ENCODE measurements around the gene TEAD3.

Gene TEAD3

GRCh38 chr6:35512740-35513139 lies 15.9 kb upstream of the TEAD3 start, which contains the start of gene TULP1:
Gene TULP1, minus strand, starts transcription at chr6:35512896. Its CDS starts 38 bp downstream, at chr6:35512858.
- DNase-seq (ENCODE audit: low read depth) = no peak

- DNase-seq (ENCODE audit: low read depth) = no peak
Measured at GRCh38 chr6:35512006-35512405, 15.1 kb upstream of the TEAD3 start.

GRCh38 chr6:35511562-35511941 lies 14.7 kb upstream of the TEAD3 start:
- DNase-seq (ENCODE audit: low read depth) = no peak

GRCh38 chr6:35510916-35511561 lies 14.2 kb upstream of the TEAD3 start:
- DNase-seq (ENCODE audit: low read depth) = no peak

- no peak for DNase-seq (ENCODE audit: low read depth)
Measured at GRCh38 chr6:35508542-35508941, 11.7 kb upstream of the TEAD3 start.

GRCh38 chr6:35508027-35508426 lies 11.1 kb upstream of the TEAD3 start:
- DNase-seq (ENCODE audit: low read depth) = no peak

- DNase-seq (ENCODE audit: low read depth) = no peak
Measured at GRCh38 chr6:35507221-35507620, 10.3 kb upstream of the TEAD3 start.

GRCh38 chr6:35506536-35506935 lies 9.7 kb upstream of the TEAD3 start:
- DNase-seq (ENCODE audit: low read depth) = no peak

GRCh38 chr6:35505999-35506412 lies 9.1 kb upstream of the TEAD3 start:
- DNase-seq (ENCODE audit: low read depth) = no peak

GRCh38 chr6:35503534-35503933 lies 6.7 kb upstream of the TEAD3 start:
- no peak for DNase-seq (ENCODE audit: low read depth)

- no peak for DNase-seq (ENCODE audit: low read depth)
Measured at GRCh38 chr6:35501784-35502183, 4.9 kb upstream of the TEAD3 start.

- no peak for DNase-seq (ENCODE audit: low read depth)
Measured at GRCh38 chr6:35500782-35501181, 3.9 kb upstream of the TEAD3 start.

- no peak for DNase-seq (ENCODE audit: low read depth)
Measured at GRCh38 chr6:35499372-35499771, 2.5 kb upstream of the TEAD3 start.

- no peak for DNase-seq (ENCODE audit: low read depth)
Measured at GRCh38 chr6:35498422-35499067, 1.7 kb upstream of the TEAD3 start.

- DNase-seq (ENCODE audit: low read depth) = no peak
Measured at GRCh38 chr6:35497571-35498421, 917 bp upstream of the TEAD3 start.

- no peak for DNase-seq (ENCODE audit: low read depth)
Measured at GRCh38 chr6:35496036-35496840, 641 bp downstream of the TEAD3 start.

GRCh38 chr6:35495258-35496035 lies 1.4 kb downstream of the TEAD3 start:
- no peak for DNase-seq (ENCODE audit: low read depth)

GRCh38 chr6:35494161-35494563 lies 2.7 kb downstream of the TEAD3 start:
- no peak for DNase-seq (ENCODE audit: low read depth)

GRCh38 chr6:35493307-35493983 lies 3.4 kb downstream of the TEAD3 start:
- DNase-seq (ENCODE audit: low read depth) = no peak

GRCh38 chr6:35492974-35493284 lies 4.0 kb downstream of the TEAD3 start:
- DNase-seq (ENCODE audit: low read depth) = no peak

Measured in stimulated activated CD8-positive, alpha-beta memory T cell treated with anti-CD3 and anti-CD28 coated beads, Interleukin-12 subunit alpha, Interleukin-12 subunit beta, amount 100 ng/mL, for 4 hours (primary cell).